K562 (cell line): ENCODE results near the gene TOM1L2. TPM values are rescaled to one million over a fixed set of nuclear protein-coding genes. Genes with fewer than 3 reads are reported as not detected.

Experiments used
- BHLHE40 ChIP-seq: IDR thresholded peaks from 2 replicates; pipeline ENCODE4 v1.6.1; 2011; ENCODE audit warnings: low read length, improper control_type of control experiment
- ETV6 ChIP-seq, 3 experiments: fragments of 150-350 bp in 1 of 3; sonication (generic) in 1 of 3; formaldehyde crosslinking in 1 of 3; IDR thresholded peaks; 2 replicates each; pipeline versions ENCODE4 v1.6.1 to v1.8.0; 2014 to 2022; ENCODE audit warnings: borderline replicate concordance in 2 of 3, low read depth in 2 of 3, antibody characterized with exemption in 1 of 3, low read length in 1 of 3, mild to moderate bottlenecking in 1 of 3, missing genetic modification reagents in 1 of 3
- HEY1 ChIP-seq: fragments of 250-450 bp; sonication (Bioruptor Pico); IDR thresholded peaks from 2 replicates; pipeline ENCODE4 v1.5.0; 2020; ENCODE audit warnings: mild to moderate bottlenecking, moderate library complexity, borderline replicate concordance
- KAT2B ChIP-seq: IDR thresholded peaks from one replicate; pipeline ENCODE4 v1.6.1; 2012; ENCODE audit warnings: low read depth, mild to moderate bottlenecking, control low read depth, inconsistent platforms, low read length, moderate library complexity
- KAT8 ChIP-seq: fragments of 450-650 bp; IDR thresholded peaks from 2 replicates; pipeline ENCODE4 v1.6.1; 2016; ENCODE audit warnings: low read depth, mild to moderate bottlenecking
- OTX1 ChIP-seq: fragments of 450-650 bp; formaldehyde crosslinking; IDR thresholded peaks from 2 replicates; pipeline ENCODE4 v1.4.0; 2022; ENCODE audit warnings: mild to moderate bottlenecking
- PHTF2 ChIP-seq: fragments of 250-450 bp; sonication (Bioruptor Pico); IDR thresholded peaks from 2 replicates; pipeline ENCODE4 v1.5.0; 2021; ENCODE audit warnings: mild to moderate bottlenecking
- POLR2AphosphoS5 ChIP-seq: IDR thresholded peaks from 2 replicates; pipeline ENCODE4 v1.6.1; 2011; ENCODE audit warnings: mild to moderate bottlenecking, low read depth, low read length, moderate library complexity; ENCODE audit not compliant: control insufficient read depth, insufficient read depth
- POLR2G ChIP-seq: fragments of 200-400 bp; formaldehyde crosslinking; IDR thresholded peaks from 2 replicates; pipeline ENCODE4 v1.6.1; 2017; ENCODE audit warnings: low read depth, mild to moderate bottlenecking, antibody characterized with exemption, low read length, moderate library complexity
- POLR3G ChIP-seq: IDR thresholded peaks from 2 replicates; pipeline ENCODE4 v1.6.1; 2011; ENCODE audit not compliant: insufficient read length, insufficient replicate concordance; ENCODE audit errors: extremely low read depth
- PTBP1 ChIP-seq: fragments of 200-400 bp; formaldehyde crosslinking; IDR thresholded peaks from 2 replicates; pipeline ENCODE4 v1.6.1; 2017; ENCODE audit warnings: low read depth, low read length
- SRSF1 ChIP-seq: fragments of 200-400 bp; formaldehyde crosslinking; IDR thresholded peaks from 2 replicates; pipeline ENCODE4 v1.6.1; 2017; ENCODE audit warnings: mild to moderate bottlenecking, low read depth, low read length, moderate library complexity
- TRIM24 ChIP-seq, 2 experiments: fragments of 450-650 bp; IDR thresholded peaks; 2 replicates each; pipeline ENCODE4 v1.6.1; 2016
- ZFP1 ChIP-seq: fragments of 450-650 bp; formaldehyde crosslinking; IDR thresholded peaks from 2 replicates; pipeline ENCODE4 v1.4.0; 2020; ENCODE audit warnings: mild to moderate bottlenecking, mixed read lengths
- ZKSCAN1 ChIP-seq: fragments of 150-350 bp; IDR thresholded peaks from 2 replicates; pipeline ENCODE4 v1.6.1; 2016; ENCODE audit warnings: low read depth, low read length
- ZNF134 ChIP-seq: fragments of 250-450 bp; sonication (Bioruptor Pico); conservative IDR thresholded peaks from 2 replicates; pipeline ENCODE4 v1.4.0; 2020
- ZNF263 ChIP-seq: sonication (generic); formaldehyde crosslinking; IDR thresholded peaks from 2 replicates; pipeline ENCODE4 v1.8.0; 2022; ENCODE audit warnings: mild to moderate bottlenecking, missing genetic modification reagents, borderline replicate concordance
- ZNF316 ChIP-seq: fragments of 450-650 bp; IDR thresholded peaks from 2 replicates; pipeline ENCODE4 v1.6.1; 2016
- ZNF384 ChIP-seq: IDR thresholded peaks from 2 replicates; pipeline ENCODE4 v1.6.1; 2012; ENCODE audit warnings: low read depth, low read length, improper control_type of control experiment
- ZNF551 ChIP-seq: fragments of 250-450 bp; sonication (Bioruptor Pico); IDR thresholded peaks from 2 replicates; pipeline ENCODE4 v1.5.0; 2021; ENCODE audit warnings: mild to moderate bottlenecking, moderate library complexity
- ZNF695 ChIP-seq: fragments of 450-650 bp; formaldehyde crosslinking; IDR thresholded peaks from 2 replicates; pipeline ENCODE4 v1.4.0; 2020; ENCODE audit warnings: mild to moderate bottlenecking, moderate library complexity
- polyA plus RNA-seq, 8 experiments: library from polyadenylated mRNA; depleted of rRNA in 4 of 8; stranded (reverse) in 5 of 8; unstranded in 3 of 8; fragments of >200 nt; fragmentation: Nextera tagmentation in 2 of 8; fragmentation: Illumina TruSeq in 1 of 8; extraction: Ambion mirVana in 2 of 8; extraction: Trizol in 1 of 8; gene quantifications; 2 replicates each; pipeline versions ENCODE4 v1.2.1 to v1.2.3, GENCODE V29; 2011 to 2014; ENCODE audit warnings: inconsistent platforms in 1 of 8, missing spikeins in 1 of 8
- total RNA-seq, 7 experiments: library from RNA; depleted of rRNA in 6 of 7; stranded (reverse); fragments of >200 nt in 6 of 7; fragmentation: Illumina TruSeq in 2 of 7; extraction: Trizol in 2 of 7; gene quantifications; 2 replicates each; pipeline versions ENCODE4 v1.2.1 to v1.2.3, GENCODE V29; 2011 to 2021; ENCODE audit warnings: low replicate concordance in 1 of 7
- TF ChIP-seq, protein P1 (sequence below): fragments of 250-450 bp; sonication (Bioruptor Pico); IDR thresholded peaks from 2 replicates; pipeline ENCODE4 v1.8.0; 2021; ENCODE audit warnings: moderate library complexity, mild to moderate bottlenecking, inconsistent platforms
- TF ChIP-seq, protein P2 (sequence below), 2 experiments: fragments of 450-650 bp; IDR thresholded peaks; 2 replicates each; pipeline ENCODE4 v1.6.1; 2016
- TF ChIP-seq, protein P3 (sequence below): fragments of 200-800 bp; sonication (Bioruptor generic); IDR thresholded peaks from 2 replicates; pipeline ENCODE4 v1.6.1; 2016; ENCODE audit warnings: missing genetic modification characterization, missing compliant biosample characterization

The TOM1L2 gene
- total and polyA plus RNA-seq, 9 of the 15 experiments (the other 6 are each of a cell fraction or from before 2014, with no cell fraction given) = 0.07 to 6.0 (median 2.5) TPM

DNA sequence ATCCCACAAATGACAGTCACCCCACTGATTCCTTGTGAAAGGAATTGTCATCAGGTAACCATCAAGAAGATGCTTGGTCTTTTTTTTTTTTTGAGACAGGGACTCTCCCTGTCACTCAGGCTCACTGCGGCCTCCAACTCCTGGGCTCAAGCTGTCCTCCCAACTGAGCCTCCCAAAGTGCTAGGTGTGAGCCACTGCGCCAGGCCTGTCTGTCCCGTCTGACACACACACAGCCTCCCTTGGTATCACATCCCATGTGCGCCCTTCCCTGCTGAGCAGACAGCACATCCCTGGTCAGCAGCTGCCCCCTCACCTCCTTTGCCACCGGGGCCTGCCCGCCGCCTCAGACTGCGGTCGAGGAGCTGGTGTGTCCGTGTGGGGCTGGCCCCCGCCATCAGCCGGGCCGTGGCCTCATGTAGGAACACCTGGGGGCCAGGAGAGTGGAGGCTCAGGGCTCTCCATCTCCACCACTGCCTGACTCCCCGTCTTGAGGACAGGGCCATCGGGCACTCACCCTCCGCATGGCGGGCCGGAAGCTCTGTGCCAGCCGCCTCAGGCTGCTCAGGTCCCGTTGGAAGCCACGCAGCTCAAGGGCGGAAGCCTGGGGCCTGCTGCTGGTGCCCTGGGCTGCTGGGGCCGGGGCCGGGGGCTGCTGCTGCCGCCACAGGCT, 159.0 kb downstream of the TOM1L2 start (continued):
- TF ChIP-seq POLR2G (peak; percentile 51), POLR2AphosphoS5 (peak; percentile 9; the same call in 1 of the 2 replicates), KAT2B (no peak), ETV6 (IDR thresholded peaks at IDR 0.05; ENCODE audit: borderline replicate concordance in 1 of 2, low read depth in 2 of 2, low read length in 1 of 2) (no peak), ETV6 (CRISPR knock-in tag; IDR thresholded peaks at IDR 0.05; ENCODE audit: borderline replicate concordance) (no peak), SRSF1 (no peak), ZNF695 (CRISPR knock-in tag) (no peak), HEY1 (CRISPR knock-in tag) (no peak), ZNF263 (CRISPR knock-in tag) (no peak), BHLHE40 (no peak), PTBP1 (no peak), TRIM24 (IDR thresholded peaks at IDR 0.05) (no peak), ZNF551 (CRISPR knock-in tag) (no peak), KAT8 (no peak), ZKSCAN1 (no peak), ZFP1 (CRISPR knock-in tag) (no peak), OTX1 (CRISPR knock-in tag) (no peak), POLR3G (no peak), ZNF134 (CRISPR knock-in tag) (no peak), ZNF316 (no peak), ZNF384 (peak; percentile 58; the same call in 1 of the 2 replicates), PHTF2 (CRISPR knock-in tag) (no peak)
- TF ChIP-seq, protein P1, sequence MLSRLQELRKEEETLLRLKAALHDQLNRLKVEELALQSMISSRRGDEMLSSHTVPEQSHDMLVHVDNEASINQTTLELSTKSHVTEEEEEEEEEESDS (CRISPR knock-in tag) = no peak
- TF ChIP-seq, protein P2, sequence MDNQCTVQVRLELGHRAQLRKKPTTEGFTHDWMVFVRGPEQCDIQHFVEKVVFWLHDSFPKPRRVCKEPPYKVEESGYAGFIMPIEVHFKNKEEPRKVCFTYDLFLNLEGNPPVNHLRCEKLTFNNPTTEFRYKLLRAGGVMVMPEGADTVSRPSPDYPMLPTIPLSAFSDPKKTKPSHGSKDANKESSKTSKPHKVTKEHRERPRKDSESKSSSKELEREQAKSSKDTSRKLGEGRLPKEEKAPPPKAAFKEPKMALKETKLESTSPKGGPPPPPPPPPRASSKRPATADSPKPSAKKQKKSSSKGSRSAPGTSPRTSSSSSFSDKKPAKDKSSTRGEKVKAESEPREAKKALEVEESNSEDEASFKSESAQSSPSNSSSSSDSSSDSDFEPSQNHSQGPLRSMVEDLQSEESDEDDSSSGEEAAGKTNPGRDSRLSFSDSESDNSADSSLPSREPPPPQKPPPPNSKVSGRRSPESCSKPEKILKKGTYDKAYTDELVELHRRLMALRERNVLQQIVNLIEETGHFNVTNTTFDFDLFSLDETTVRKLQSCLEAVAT (IDR thresholded peaks at IDR 0.05) = no peak
- TF ChIP-seq, protein P3, sequence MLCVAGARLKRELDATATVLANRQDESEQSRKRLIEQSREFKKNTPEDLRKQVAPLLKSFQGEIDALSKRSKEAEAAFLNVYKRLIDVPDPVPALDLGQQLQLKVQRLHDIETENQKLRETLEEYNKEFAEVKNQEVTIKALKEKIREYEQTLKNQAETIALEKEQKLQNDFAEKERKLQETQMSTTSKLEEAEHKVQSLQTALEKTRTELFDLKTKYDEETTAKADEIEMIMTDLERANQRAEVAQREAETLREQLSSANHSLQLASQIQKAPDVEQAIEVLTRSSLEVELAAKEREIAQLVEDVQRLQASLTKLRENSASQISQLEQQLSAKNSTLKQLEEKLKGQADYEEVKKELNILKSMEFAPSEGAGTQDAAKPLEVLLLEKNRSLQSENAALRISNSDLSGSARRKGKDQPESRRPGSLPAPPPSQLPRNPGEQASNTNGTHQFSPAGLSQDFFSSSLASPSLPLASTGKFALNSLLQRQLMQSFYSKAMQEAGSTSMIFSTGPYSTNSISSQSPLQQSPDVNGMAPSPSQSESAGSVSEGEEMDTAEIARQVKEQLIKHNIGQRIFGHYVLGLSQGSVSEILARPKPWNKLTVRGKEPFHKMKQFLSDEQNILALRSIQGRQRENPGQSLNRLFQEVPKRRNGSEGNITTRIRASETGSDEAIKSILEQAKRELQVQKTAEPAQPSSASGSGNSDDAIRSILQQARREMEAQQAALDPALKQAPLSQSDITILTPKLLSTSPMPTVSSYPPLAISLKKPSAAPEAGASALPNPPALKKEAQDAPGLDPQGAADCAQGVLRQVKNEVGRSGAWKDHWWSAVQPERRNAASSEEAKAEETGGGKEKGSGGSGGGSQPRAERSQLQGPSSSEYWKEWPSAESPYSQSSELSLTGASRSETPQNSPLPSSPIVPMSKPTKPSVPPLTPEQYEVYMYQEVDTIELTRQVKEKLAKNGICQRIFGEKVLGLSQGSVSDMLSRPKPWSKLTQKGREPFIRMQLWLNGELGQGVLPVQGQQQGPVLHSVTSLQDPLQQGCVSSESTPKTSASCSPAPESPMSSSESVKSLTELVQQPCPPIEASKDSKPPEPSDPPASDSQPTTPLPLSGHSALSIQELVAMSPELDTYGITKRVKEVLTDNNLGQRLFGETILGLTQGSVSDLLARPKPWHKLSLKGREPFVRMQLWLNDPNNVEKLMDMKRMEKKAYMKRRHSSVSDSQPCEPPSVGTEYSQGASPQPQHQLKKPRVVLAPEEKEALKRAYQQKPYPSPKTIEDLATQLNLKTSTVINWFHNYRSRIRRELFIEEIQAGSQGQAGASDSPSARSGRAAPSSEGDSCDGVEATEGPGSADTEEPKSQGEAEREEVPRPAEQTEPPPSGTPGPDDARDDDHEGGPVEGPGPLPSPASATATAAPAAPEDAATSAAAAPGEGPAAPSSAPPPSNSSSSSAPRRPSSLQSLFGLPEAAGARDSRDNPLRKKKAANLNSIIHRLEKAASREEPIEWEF (CRISPR knock-in tag) = no peak
